ENCODE data around the gene DTNBP1.

DNA sequence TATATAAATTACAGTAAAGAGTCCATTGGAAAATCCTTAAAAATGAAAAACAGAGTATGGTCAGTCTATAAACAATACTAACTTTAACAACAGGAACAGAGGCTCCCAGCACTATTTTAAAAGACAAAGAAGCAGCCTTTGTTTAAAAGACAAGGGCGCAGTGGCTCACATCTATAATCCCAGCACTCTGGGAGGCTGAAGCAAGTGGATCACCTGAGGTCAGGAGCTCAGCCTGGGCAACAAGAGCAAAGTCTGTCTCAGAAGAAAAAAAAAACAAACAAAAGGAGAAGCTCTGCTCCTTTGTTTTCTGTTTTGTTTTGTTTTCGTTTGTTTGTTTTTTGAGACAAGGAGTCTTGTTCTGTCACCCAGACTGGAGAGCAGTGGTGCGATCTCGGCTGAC lies 89.4 kb downstream of the DTNBP1 start:
- no peak for TF ChIP-seq POLR2A (IDR thresholded peaks at IDR 0.05)
- no peak for TF ChIP-seq POLR2AphosphoS5 (IDR thresholded peaks at IDR 0.05)
- TF ChIP-seq, protein P1, sequence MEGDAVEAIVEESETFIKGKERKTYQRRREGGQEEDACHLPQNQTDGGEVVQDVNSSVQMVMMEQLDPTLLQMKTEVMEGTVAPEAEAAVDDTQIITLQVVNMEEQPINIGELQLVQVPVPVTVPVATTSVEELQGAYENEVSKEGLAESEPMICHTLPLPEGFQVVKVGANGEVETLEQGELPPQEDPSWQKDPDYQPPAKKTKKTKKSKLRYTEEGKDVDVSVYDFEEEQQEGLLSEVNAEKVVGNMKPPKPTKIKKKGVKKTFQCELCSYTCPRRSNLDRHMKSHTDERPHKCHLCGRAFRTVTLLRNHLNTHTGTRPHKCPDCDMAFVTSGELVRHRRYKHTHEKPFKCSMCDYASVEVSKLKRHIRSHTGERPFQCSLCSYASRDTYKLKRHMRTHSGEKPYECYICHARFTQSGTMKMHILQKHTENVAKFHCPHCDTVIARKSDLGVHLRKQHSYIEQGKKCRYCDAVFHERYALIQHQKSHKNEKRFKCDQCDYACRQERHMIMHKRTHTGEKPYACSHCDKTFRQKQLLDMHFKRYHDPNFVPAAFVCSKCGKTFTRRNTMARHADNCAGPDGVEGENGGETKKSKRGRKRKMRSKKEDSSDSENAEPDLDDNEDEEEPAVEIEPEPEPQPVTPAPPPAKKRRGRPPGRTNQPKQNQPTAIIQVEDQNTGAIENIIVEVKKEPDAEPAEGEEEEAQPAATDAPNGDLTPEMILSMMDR (IDR thresholded peaks at IDR 0.05): no peak

Data from prostate gland (tissue), 2 donors.